ENCODE results near the gene ASCL1. TPM values are rescaled to one million over a fixed set of nuclear protein-coding genes. Genes with fewer than 3 reads are reported as not detected.

Gene ASCL1
- total RNA-seq, 2 donors from 2014 or later: not detected

DNA sequence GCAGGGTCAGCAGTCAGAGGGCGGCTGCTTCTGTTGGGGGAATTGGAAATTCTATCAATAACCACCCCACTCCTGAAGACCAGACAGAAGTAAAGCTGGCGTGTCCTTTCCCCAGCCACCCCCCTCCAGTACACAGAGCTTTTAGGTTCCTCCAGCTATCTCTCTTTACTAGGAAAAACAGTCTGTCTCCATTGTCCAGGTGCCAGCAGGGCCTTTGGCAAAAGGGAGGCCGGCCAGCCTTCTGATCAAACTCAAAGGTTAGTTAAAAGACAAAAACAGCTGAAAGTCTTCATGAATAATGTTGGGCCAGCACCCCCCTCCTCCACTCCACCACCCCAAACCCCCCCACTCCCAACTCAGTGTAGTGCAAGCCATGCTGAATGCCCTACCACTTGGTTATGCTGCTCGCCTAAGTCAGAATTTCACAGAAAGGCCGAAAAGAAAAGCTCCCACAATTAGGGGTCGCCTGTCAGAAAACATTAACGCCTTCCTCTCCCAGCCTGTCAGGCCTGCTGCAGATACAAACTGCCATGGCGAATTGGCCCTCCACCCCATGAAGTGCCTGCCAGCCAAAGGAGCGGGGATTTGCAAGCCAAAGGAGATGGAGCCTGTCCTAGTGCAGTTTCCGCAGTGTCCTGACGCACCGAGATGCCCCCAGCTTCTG is 8.9 kb downstream of the ASCL1 start:
- TF ChIP-seq POLR2A (IDR thresholded peaks at IDR 0.05): no peak
- TF ChIP-seq, protein P1, sequence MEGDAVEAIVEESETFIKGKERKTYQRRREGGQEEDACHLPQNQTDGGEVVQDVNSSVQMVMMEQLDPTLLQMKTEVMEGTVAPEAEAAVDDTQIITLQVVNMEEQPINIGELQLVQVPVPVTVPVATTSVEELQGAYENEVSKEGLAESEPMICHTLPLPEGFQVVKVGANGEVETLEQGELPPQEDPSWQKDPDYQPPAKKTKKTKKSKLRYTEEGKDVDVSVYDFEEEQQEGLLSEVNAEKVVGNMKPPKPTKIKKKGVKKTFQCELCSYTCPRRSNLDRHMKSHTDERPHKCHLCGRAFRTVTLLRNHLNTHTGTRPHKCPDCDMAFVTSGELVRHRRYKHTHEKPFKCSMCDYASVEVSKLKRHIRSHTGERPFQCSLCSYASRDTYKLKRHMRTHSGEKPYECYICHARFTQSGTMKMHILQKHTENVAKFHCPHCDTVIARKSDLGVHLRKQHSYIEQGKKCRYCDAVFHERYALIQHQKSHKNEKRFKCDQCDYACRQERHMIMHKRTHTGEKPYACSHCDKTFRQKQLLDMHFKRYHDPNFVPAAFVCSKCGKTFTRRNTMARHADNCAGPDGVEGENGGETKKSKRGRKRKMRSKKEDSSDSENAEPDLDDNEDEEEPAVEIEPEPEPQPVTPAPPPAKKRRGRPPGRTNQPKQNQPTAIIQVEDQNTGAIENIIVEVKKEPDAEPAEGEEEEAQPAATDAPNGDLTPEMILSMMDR (IDR thresholded peaks at IDR 0.05): no peak
- peaks cover 0 to 17% of the 10 kb centered on the region in 2 donors for H3K27me3 ChIP-seq
- 30 to 42% methylated on average over 7 to 12 of the region's 12 CpGs for WGBS, 2 donors

DNA sequence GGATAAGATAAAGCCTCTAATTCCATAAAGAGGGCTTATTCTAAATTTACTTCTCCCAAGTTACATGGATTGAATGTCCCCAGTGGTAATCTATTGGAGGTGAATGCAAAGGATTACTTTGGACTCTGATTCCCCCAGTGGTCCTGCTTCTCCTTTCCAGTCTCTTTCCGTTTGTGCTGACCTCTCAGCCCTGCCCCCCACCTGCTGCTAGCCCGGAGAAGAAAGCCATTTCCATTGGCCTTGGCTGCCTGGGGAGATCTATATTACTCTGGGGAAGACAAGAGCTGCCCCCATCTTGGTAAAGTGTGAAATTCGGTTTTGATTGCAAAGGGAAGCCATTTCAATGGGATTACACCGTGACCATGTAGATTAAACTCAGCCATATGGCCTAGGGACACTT is 13.3 kb downstream of the ASCL1 start:
- Histone ChIP-seq H3K4me3 (no peak overlapping the region), H3K36me3 (replicated peaks in 1 of 2; ENCODE audit: insufficient read depth in 1 of 2, low read depth in 2 of 2) (no peaks in the 10 kb centered on the region), H3K4me1 (peaks cover 2% of the 10 kb centered on the region), H3K9me3 (no peaks in the 10 kb centered on the region), H3K27ac (no peak overlapping the region), H3K27me3 (peaks cover 0 to 4% of the 10 kb centered on the region in 2 donors)
- no peak for TF ChIP-seq POLR2A (IDR thresholded peaks at IDR 0.05)
- TF ChIP-seq, protein P1 (IDR thresholded peaks at IDR 0.05): no peak
- 9 to 28% methylated on average over 4 of the region's 4 CpGs for WGBS, 2 donors
- intact Hi-C loops (cut with DNase I): no loop called here
- ATAC-seq (no peak), DNase-seq (no peak)

More for the DNA sequence above, 8.9 kb downstream of the ASCL1 start:
- intact Hi-C loops (cut with DNase I): no loop called here
- peaks cover 22% of the 10 kb centered on the region for H3K4me1 ChIP-seq
- H3K27ac ChIP-seq: no peak overlapping the region
- H3K36me3 ChIP-seq (replicated peaks in 1 of 2; ENCODE audit: insufficient read depth in 1 of 2, low read depth in 2 of 2): no peaks in the 10 kb centered on the region
- H3K4me3 ChIP-seq: no peak overlapping the region
- no peak for ATAC-seq
- DNase-seq: no peak
- H3K9me3 ChIP-seq: no peaks in the 10 kb centered on the region

DNA sequence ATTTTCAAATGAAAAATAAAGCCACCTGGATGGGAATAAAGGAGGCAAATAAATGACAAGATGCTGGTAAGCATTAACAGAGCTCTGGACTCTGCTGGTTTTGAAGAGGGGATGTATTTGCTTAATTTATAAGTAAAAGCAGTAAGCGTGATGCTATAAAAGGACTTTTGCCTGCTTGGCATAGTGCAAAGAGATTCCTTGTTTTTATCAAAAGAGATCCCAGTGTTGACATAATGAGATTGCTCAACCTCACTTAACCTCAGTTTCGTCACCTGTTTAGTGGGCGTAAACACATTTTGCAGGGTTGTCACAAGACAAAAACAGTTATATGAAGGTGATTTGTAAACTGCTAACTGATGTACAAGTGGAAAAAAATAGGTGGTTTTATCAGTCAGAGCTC is 13.8 kb downstream of the ASCL1 start:
- intact Hi-C loops (cut with DNase I): no loop called here
- no peaks in the 10 kb centered on the region for H3K36me3 ChIP-seq (replicated peaks in 1 of 2; ENCODE audit: insufficient read depth in 1 of 2, low read depth in 2 of 2)
- H3K27me3 ChIP-seq: no peaks in the 10 kb centered on the region
- no peak overlapping the region for H3K27ac ChIP-seq
- no peaks in the 10 kb centered on the region for H3K4me1 ChIP-seq
- no peak for ATAC-seq
- 54 to 55% methylated on average over 3 of the region's 3 CpGs for WGBS, 2 donors
- no peak for DNase-seq
- H3K4me3 ChIP-seq: no peak overlapping the region
- no peaks in the 10 kb centered on the region for H3K9me3 ChIP-seq
- TF ChIP-seq POLR2A (IDR thresholded peaks at IDR 0.05): no peak
- TF ChIP-seq, protein P1 (IDR thresholded peaks at IDR 0.05): no peak

DNA sequence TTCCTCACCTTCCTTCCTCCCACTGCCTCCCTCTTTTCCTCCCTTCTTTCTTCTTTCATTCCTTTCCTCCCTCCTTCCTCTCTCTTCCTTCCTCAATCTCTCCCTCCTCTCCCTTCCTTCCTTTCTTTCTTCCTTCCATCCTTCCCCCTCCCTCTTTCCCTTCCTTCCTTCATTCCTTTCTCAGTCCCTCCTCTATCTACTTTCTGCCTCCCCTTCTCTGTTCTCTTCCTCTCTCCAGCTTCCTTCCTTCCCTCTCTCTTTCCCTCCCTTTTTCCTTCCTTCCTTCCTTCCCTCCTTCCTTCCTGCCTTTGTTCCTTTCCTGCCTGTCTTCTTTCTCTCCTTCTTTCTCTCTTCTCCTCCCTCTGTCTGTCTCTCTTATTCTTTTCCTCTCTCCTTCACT is 16.1 kb downstream of the ASCL1 start:
- Histone ChIP-seq H3K27me3 (no peaks in the 10 kb centered on the region), H3K9me3 (no peaks in the 10 kb centered on the region), H3K4me1 (no peaks in the 10 kb centered on the region), H3K27ac (no peak overlapping the region), H3K36me3 (replicated peaks in 1 of 2; ENCODE audit: insufficient read depth in 1 of 2, low read depth in 2 of 2) (no peaks in the 10 kb centered on the region), H3K4me3 (no peak overlapping the region)
- intact Hi-C loops (cut with DNase I): no loop called here
- ATAC-seq: no peak
- no peak for DNase-seq
- TF ChIP-seq, protein P1 (IDR thresholded peaks at IDR 0.05): no peak
- no peak for TF ChIP-seq POLR2A (IDR thresholded peaks at IDR 0.05)

DNA sequence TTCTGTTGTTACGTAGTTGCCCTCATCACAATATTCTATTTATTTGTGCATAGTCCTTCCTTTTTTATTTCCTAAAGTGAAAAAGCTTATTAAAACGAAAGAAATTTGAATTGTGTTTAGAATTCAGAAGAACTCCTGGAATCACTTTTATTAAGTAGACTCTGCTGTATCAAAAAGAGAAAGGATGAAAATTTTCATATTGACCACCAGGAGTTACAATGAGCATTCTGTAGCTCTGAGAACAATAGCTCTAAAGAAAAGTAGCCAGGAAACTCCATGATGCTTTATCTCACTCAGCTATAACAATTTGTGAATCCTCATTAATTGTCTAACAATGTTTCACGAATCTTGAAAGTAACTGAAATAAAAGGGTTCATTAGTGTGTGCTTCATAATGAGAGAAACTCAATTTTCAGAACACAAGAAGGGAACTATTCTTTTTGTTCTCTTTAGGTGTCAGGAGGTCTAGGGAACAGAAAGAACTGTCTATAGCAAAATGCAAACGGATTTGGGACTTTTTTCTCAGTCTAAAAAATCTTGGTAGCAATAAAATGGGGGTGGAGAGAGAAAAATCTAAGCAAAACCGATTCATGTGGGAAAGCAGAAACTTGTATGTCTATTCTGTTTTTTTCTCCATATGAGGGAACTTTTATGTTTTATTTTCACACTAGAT is 19.3 kb downstream of the ASCL1 start:
- intact Hi-C loops (cut with DNase I): no loop called here
- Histone ChIP-seq H3K4me3 (no peak overlapping the region), H3K27ac (no peak overlapping the region), H3K9me3 (no peaks in the 10 kb centered on the region), H3K27me3 (no peaks in the 10 kb centered on the region), H3K36me3 (replicated peaks in 1 of 2; ENCODE audit: insufficient read depth in 1 of 2, low read depth in 2 of 2) (no peaks in the 10 kb centered on the region), H3K4me1 (no peaks in the 10 kb centered on the region)
- DNase-seq: no peak
- TF ChIP-seq POLR2A (IDR thresholded peaks at IDR 0.05): no peak
- TF ChIP-seq, protein P1 (IDR thresholded peaks at IDR 0.05): no peak
- WGBS, 2 donors: 36 to 41% methylated on average over 5 of the region's 5 CpGs
- ATAC-seq: no peak
